H9 (cell line): ENCODE results near the gene PTPRN2. TPM values are rescaled to one million over a fixed set of nuclear protein-coding genes. Genes with fewer than 3 reads are reported as not detected.

Source experiments
- DNase-seq: peaks from one replicate; pipeline ENCODE4 v3.0.0-alpha.2; 2017
- H2AFZ ChIP-seq: one replicate; pipeline ENCODE4 v1.6.1; 2013; ENCODE audit warnings: mild to moderate bottlenecking, low read length, control low read depth, moderate library complexity
- H2AK5ac ChIP-seq: 2 replicates; pipeline ENCODE4 v1.6.1; 2013; ENCODE audit warnings: low read length, control low read depth, mixed read lengths; ENCODE audit not compliant: insufficient read length
- H2BK120ac ChIP-seq: one replicate; pipeline ENCODE4 v1.6.1; 2013; ENCODE audit warnings: low read depth, mild to moderate bottlenecking, low read length, control low read depth, inconsistent platforms; ENCODE audit not compliant: poor library complexity, severe bottlenecking
- H2BK12ac ChIP-seq: 2 replicates; pipeline ENCODE4 v1.6.1; 2013; ENCODE audit warnings: low read length, control low read depth, mixed read lengths, low read depth; ENCODE audit not compliant: insufficient read length
- H2BK15ac ChIP-seq: 2 replicates; pipeline ENCODE4 v1.6.1; 2013; ENCODE audit warnings: low read depth, low read length, control low read depth
- H2BK20ac ChIP-seq: one replicate; pipeline ENCODE4 v1.6.1; 2013; ENCODE audit warnings: low read depth, mild to moderate bottlenecking, low read length, control low read depth, inconsistent platforms; ENCODE audit not compliant: poor library complexity, severe bottlenecking
- H2BK5ac ChIP-seq: 2 replicates; pipeline ENCODE4 v1.6.1; 2013; ENCODE audit warnings: low read length, control low read depth, mixed read lengths; ENCODE audit not compliant: insufficient read length
- H3K14ac ChIP-seq: 2 replicates; pipeline ENCODE4 v1.6.1; 2013; ENCODE audit warnings: low read length, control low read depth; ENCODE audit not compliant: insufficient read depth
- H3K18ac ChIP-seq: 2 replicates; pipeline ENCODE4 v1.6.1; 2013; ENCODE audit warnings: low read depth, mild to moderate bottlenecking, mixed read lengths, low read length, control low read depth; ENCODE audit not compliant: insufficient read length
- H3K23ac ChIP-seq: 2 replicates; pipeline ENCODE4 v1.6.1; 2013; ENCODE audit warnings: low read length, control low read depth, mixed read lengths, low read depth; ENCODE audit not compliant: insufficient read length
- H3K23me2 ChIP-seq: 2 replicates; pipeline ENCODE4 v1.6.1; 2013; ENCODE audit warnings: low read depth, mild to moderate bottlenecking, mixed read lengths, low read length, control low read depth; ENCODE audit not compliant: insufficient read length, poor library complexity, severe bottlenecking
- H3K27ac ChIP-seq: 2 replicates; pipeline ENCODE4 v1.5.1; 2013; ENCODE audit warnings: low read length, control low read depth, mixed read lengths, low read depth; ENCODE audit not compliant: insufficient read length
- H3K27me3 ChIP-seq: 2 replicates; pipeline ENCODE4 v1.6.1; 2013; ENCODE audit warnings: low read length, control low read depth, inconsistent platforms; ENCODE audit not compliant: insufficient read depth
- H3K4ac ChIP-seq: 2 replicates; pipeline ENCODE4 v1.6.1; 2013; ENCODE audit warnings: low read depth, mild to moderate bottlenecking, control low read depth, inconsistent platforms, low read length, moderate library complexity
- H3K4me1 ChIP-seq: 2 replicates; pipeline ENCODE4 v1.6.1; 2013; ENCODE audit warnings: low read length, control low read depth, inconsistent platforms; ENCODE audit not compliant: insufficient read depth
- H3K4me2 ChIP-seq: 2 replicates; pipeline ENCODE4 v1.6.1; 2013; ENCODE audit warnings: low read length, control low read depth, mixed read lengths; ENCODE audit not compliant: insufficient read length, insufficient read depth
- H3K56ac ChIP-seq: 2 replicates; pipeline ENCODE4 v1.6.1; 2013; ENCODE audit warnings: low read depth, mild to moderate bottlenecking, mixed read lengths, low read length, control low read depth; ENCODE audit not compliant: insufficient read length
- H3K79me1 ChIP-seq: 2 replicates; pipeline ENCODE4 v1.6.1; 2013; ENCODE audit warnings: low read depth, mild to moderate bottlenecking, moderate library complexity, low read length, control low read depth, inconsistent platforms; ENCODE audit not compliant: insufficient read depth, poor library complexity, severe bottlenecking
- H3K79me2 ChIP-seq: 2 replicates; pipeline ENCODE4 v1.6.1; 2013; ENCODE audit warnings: low read length, control low read depth, inconsistent platforms; ENCODE audit not compliant: insufficient read depth
- H3K9ac ChIP-seq: 2 replicates; pipeline ENCODE4 v1.6.1; 2013; ENCODE audit warnings: low read length, control low read depth, mixed read lengths; ENCODE audit not compliant: insufficient read length; ENCODE audit errors: extremely low read depth
- H3K9me3 ChIP-seq: one replicate; pipeline ENCODE4 v1.6.1; 2013; ENCODE audit warnings: low read depth, low read length, inconsistent platforms; ENCODE audit not compliant: control insufficient read depth
- H3T11ph ChIP-seq: one replicate; pipeline ENCODE4 v1.6.1; 2013; ENCODE audit warnings: mild to moderate bottlenecking, low read length, control low read depth, inconsistent platforms
- H4K20me1 ChIP-seq: one replicate; pipeline ENCODE4 v1.6.1; 2013; ENCODE audit not compliant: control insufficient read depth, insufficient read length, insufficient read depth
- H4K5ac ChIP-seq: 2 replicates; pipeline ENCODE4 v1.6.1; 2013; ENCODE audit warnings: low read depth, mild to moderate bottlenecking, mixed read lengths, low read length, control low read depth; ENCODE audit not compliant: insufficient read length
- H4K8ac ChIP-seq: replicated peaks from 2 replicates; pipeline ENCODE4 v1.6.1; 2013; ENCODE audit warnings: low read length, control low read depth, mixed read lengths, low read depth; ENCODE audit not compliant: insufficient read length
- H4K91ac ChIP-seq: 2 replicates; pipeline ENCODE4 v1.6.1; 2013; ENCODE audit warnings: low read depth, mild to moderate bottlenecking, moderate library complexity, mixed read lengths, low read length, control low read depth; ENCODE audit not compliant: insufficient read length
- H3K27ac Mint-ChIP-seq, 3 experiments: 2 replicates in 2 of 3; 3 replicates in 1 of 3; pipeline ENCODE4 v1.8.0; 2020 to 2021; ENCODE audit warnings: mixed read lengths in 3 of 3, mild to moderate bottlenecking in 1 of 3, moderate library complexity in 1 of 3
- H3K27me3 Mint-ChIP-seq: 2 replicates; pipeline ENCODE4 v1.8.0; 2021; ENCODE audit warnings: low read depth, mild to moderate bottlenecking, moderate library complexity, mixed read lengths
- H3K36me3 Mint-ChIP-seq, 3 experiments: 2 replicates in 2 of 3; 3 replicates in 1 of 3; pipeline ENCODE4 v1.8.0; 2020 to 2021; ENCODE audit warnings: low read depth in 3 of 3, mixed read lengths in 3 of 3; ENCODE audit not compliant: insufficient read depth in 1 of 3
- H3K4me1 Mint-ChIP-seq, 2 experiments: 2 replicates each; pipeline ENCODE4 v1.8.0; 2020; ENCODE audit warnings: mixed read lengths in 2 of 2
- H3K4me3 Mint-ChIP-seq, 2 experiments: 2 replicates in 1 of 2; 3 replicates in 1 of 2; pipeline ENCODE4 v1.8.0; 2020 to 2021; ENCODE audit warnings: mild to moderate bottlenecking in 2 of 2, mixed read lengths in 2 of 2, moderate library complexity in 1 of 2
- H3K9me3 Mint-ChIP-seq, 2 experiments: 2 replicates in 1 of 2; 3 replicates in 1 of 2; pipeline ENCODE4 v1.8.0; 2020; ENCODE audit warnings: mild to moderate bottlenecking in 2 of 2, mixed read lengths in 2 of 2, moderate library complexity in 1 of 2
- WGBS: extraction: QIAGEN DNeasy Blood & Tissue Kit; methylation state at CpG from one replicate; pipeline ENCODE4 v1.1.7; 2013; ENCODE audit warnings: missing lambda C conversion rate, low lambda C conversion rate, mixed read lengths; ENCODE audit not compliant: insufficient read length; ENCODE audit errors: extremely low coverage; 5-methylcytosine and 5-hydroxymethylcytosine counted together
- total RNA-seq: library from RNA; stranded (reverse); gene quantifications from 2 replicates; pipeline ENCODE4 v1.2.1, GENCODE V29; 2021
- TF ChIP-seq, protein P1 (sequence below): fragments of 200-600 bp; sonication (generic); conservative IDR thresholded peaks from 3 replicates; pipeline ENCODE4 v1.8.0; 2021; ENCODE audit warnings: antibody characterized with exemption, mild to moderate bottlenecking

Gene PTPRN2
- total RNA-seq, 1 experiment from 2014 or later, result 5.2 TPM

DNA sequence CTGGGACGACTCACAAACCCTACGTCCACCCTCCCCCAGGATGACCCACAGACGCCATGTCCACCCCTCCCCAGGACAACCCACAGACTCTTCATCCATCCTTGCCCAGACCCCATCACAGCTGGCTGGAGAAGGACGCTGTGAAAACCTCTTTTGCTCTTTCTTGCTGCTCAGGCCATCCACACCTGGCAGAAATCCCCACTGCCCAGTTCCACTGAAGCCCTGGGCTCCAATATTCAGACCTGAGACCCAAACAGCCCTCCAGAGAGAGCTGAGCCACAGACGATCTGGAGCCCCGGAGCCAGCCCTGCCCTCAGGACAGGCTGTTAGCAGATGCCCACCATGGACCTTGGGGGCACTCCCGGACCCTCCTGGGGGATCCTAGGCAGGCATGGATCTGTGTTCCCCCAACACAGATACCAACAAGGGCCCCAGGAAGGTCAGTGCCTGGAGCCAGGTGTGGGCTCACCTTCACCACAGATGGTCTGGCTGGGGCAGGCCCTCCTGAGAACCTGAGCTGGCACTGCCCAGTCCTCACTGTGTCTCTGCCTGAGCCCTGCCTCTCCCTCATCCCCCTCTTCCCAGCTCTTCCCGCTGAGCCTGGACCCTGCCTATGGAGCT is 226.2 kb downstream of the PTPRN2 start:
- Histone ChIP-seq H3K9ac (no peak overlapping the region), H3K4me1 (no peaks in the 10 kb centered on the region), H2BK12ac (no peak overlapping the region), H4K8ac (no peak overlapping the region), H3K56ac (no peak overlapping the region), H3K27me3 (no peaks in the 10 kb centered on the region), H4K20me1 (no peaks in the 10 kb centered on the region), H2BK5ac (no peak overlapping the region), H3K23ac (no peak overlapping the region), H3K4ac (no peak overlapping the region), H2AFZ (no peak overlapping the region), H3K18ac (no peak overlapping the region), H3T11ph (no peak overlapping the region), H2BK120ac (no peak overlapping the region), H3K4me2 (no peak overlapping the region), H3K14ac (no peak overlapping the region), H2AK5ac (no peak overlapping the region), H3K79me2 (no peaks in the 10 kb centered on the region), H2BK20ac (no peak overlapping the region), H3K9me3 (no peaks in the 10 kb centered on the region), H3K27ac (no peak overlapping the region), H3K79me1 (no peaks in the 10 kb centered on the region), H4K91ac (no peak overlapping the region), H2BK15ac (no peak overlapping the region), H3K23me2 (no peaks in the 10 kb centered on the region), H4K5ac (no peak overlapping the region)
- peak overlapping the region in 1 of 3 experiments; percentile 41; a peak in 1 of 7 replicates for H3K27ac Mint-ChIP-seq
- TF ChIP-seq, protein P1, sequence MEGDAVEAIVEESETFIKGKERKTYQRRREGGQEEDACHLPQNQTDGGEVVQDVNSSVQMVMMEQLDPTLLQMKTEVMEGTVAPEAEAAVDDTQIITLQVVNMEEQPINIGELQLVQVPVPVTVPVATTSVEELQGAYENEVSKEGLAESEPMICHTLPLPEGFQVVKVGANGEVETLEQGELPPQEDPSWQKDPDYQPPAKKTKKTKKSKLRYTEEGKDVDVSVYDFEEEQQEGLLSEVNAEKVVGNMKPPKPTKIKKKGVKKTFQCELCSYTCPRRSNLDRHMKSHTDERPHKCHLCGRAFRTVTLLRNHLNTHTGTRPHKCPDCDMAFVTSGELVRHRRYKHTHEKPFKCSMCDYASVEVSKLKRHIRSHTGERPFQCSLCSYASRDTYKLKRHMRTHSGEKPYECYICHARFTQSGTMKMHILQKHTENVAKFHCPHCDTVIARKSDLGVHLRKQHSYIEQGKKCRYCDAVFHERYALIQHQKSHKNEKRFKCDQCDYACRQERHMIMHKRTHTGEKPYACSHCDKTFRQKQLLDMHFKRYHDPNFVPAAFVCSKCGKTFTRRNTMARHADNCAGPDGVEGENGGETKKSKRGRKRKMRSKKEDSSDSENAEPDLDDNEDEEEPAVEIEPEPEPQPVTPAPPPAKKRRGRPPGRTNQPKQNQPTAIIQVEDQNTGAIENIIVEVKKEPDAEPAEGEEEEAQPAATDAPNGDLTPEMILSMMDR, result no peak
- WGBS, result no CpG with 5 or more reads among the region's 8 CpGs
- no peaks in the 10 kb centered on the region for H3K36me3 Mint-ChIP-seq
- no peak overlapping the region for H3K4me3 Mint-ChIP-seq
- H3K4me1 Mint-ChIP-seq, result peaks cover 3 to 7% of the 10 kb centered on the region in 2 experiments; a peak in 3 of 4 replicates
- no peaks in the 10 kb centered on the region for H3K9me3 Mint-ChIP-seq
- DNase-seq, result no peak
- H3K27me3 Mint-ChIP-seq, result peaks cover 32% of the 10 kb centered on the region
